Measurements from ENCODE around the gene IFIT1B. TPM values are rescaled to one million over a fixed set of nuclear protein-coding genes. Genes with fewer than 3 reads are reported as not detected.

Gene IFIT1B
- total and polyA plus RNA-seq, 2 of the 8 experiments (the other 6 are each of a cell fraction or from before 2014, with no cell fraction given), result not detected

- TF ChIP-seq TAF1 (IDR thresholded peaks at IDR 0.05; ENCODE audit: low read depth, low read length), result no peak
- no peak for TF ChIP-seq RAD21 (IDR thresholded peaks at IDR 0.05 in 1 of 2, conservative IDR thresholded peaks at IDR 0.05 in 1 of 2; ENCODE audit: low read depth in 2 of 2, low read length in 2 of 2)
- no peak for TF ChIP-seq PHF8 (conservative IDR thresholded peaks at IDR 0.05; ENCODE audit: low read depth, low read length)
- TF ChIP-seq JUN (IDR thresholded peaks at IDR 0.05; ENCODE audit: low read depth, low read length), result no peak
- TF ChIP-seq SP1 (IDR thresholded peaks at IDR 0.05; ENCODE audit: low read depth, low read length), result no peak
- no peak for TF ChIP-seq TEAD4 (IDR thresholded peaks at IDR 0.05; ENCODE audit: low read depth, low read length)
- TF ChIP-seq ZNF274 (IDR thresholded peaks at IDR 0.05; ENCODE audit: borderline replicate concordance, extremely low read depth, low read length), result no peak
- no peak for TF ChIP-seq SP2 (IDR thresholded peaks at IDR 0.05; ENCODE audit: low read length)
- no peak for TF ChIP-seq FOSL1 (IDR thresholded peaks at IDR 0.05; ENCODE audit: insufficient read depth, low read depth, low read length)
These were observed 10.9 kb downstream of the IFIT1B start (continued) for GRCh38 chr10:89388806-89389205.

Measured in H1 (cell line).